H9 (cell line): Measurements from ENCODE around the gene MYOD1. TPM values are rescaled to one million over a fixed set of nuclear protein-coding genes. Genes with fewer than 3 reads are reported as not detected.

Experiments
- DNase-seq: peaks from one replicate; pipeline ENCODE4 v3.0.0-alpha.2; 2017
- H2AFZ ChIP-seq: one replicate; pipeline ENCODE4 v1.6.1; 2013; ENCODE audit warnings: mild to moderate bottlenecking, low read length, control low read depth, moderate library complexity
- H2AK5ac ChIP-seq: 2 replicates; pipeline ENCODE4 v1.6.1; 2013; ENCODE audit warnings: low read length, control low read depth, mixed read lengths; ENCODE audit not compliant: insufficient read length
- H2BK120ac ChIP-seq: one replicate; pipeline ENCODE4 v1.6.1; 2013; ENCODE audit warnings: low read depth, mild to moderate bottlenecking, low read length, control low read depth, inconsistent platforms; ENCODE audit not compliant: poor library complexity, severe bottlenecking
- H2BK12ac ChIP-seq: 2 replicates; pipeline ENCODE4 v1.6.1; 2013; ENCODE audit warnings: low read length, control low read depth, mixed read lengths, low read depth; ENCODE audit not compliant: insufficient read length
- H2BK15ac ChIP-seq: 2 replicates; pipeline ENCODE4 v1.6.1; 2013; ENCODE audit warnings: low read depth, low read length, control low read depth
- H2BK20ac ChIP-seq: one replicate; pipeline ENCODE4 v1.6.1; 2013; ENCODE audit warnings: low read depth, mild to moderate bottlenecking, low read length, control low read depth, inconsistent platforms; ENCODE audit not compliant: poor library complexity, severe bottlenecking
- H2BK5ac ChIP-seq: 2 replicates; pipeline ENCODE4 v1.6.1; 2013; ENCODE audit warnings: low read length, control low read depth, mixed read lengths; ENCODE audit not compliant: insufficient read length
- H3K14ac ChIP-seq: 2 replicates; pipeline ENCODE4 v1.6.1; 2013; ENCODE audit warnings: low read length, control low read depth; ENCODE audit not compliant: insufficient read depth
- H3K18ac ChIP-seq: 2 replicates; pipeline ENCODE4 v1.6.1; 2013; ENCODE audit warnings: low read depth, mild to moderate bottlenecking, mixed read lengths, low read length, control low read depth; ENCODE audit not compliant: insufficient read length
- H3K23ac ChIP-seq: 2 replicates; pipeline ENCODE4 v1.6.1; 2013; ENCODE audit warnings: low read length, control low read depth, mixed read lengths, low read depth; ENCODE audit not compliant: insufficient read length
- H3K23me2 ChIP-seq: 2 replicates; pipeline ENCODE4 v1.6.1; 2013; ENCODE audit warnings: low read depth, mild to moderate bottlenecking, mixed read lengths, low read length, control low read depth; ENCODE audit not compliant: insufficient read length, poor library complexity, severe bottlenecking
- H3K27ac ChIP-seq: 2 replicates; pipeline ENCODE4 v1.5.1; 2013; ENCODE audit warnings: low read length, control low read depth, mixed read lengths, low read depth; ENCODE audit not compliant: insufficient read length
- H3K27me3 ChIP-seq: 2 replicates; pipeline ENCODE4 v1.6.1; 2013; ENCODE audit warnings: low read length, control low read depth, inconsistent platforms; ENCODE audit not compliant: insufficient read depth
- H3K4ac ChIP-seq: 2 replicates; pipeline ENCODE4 v1.6.1; 2013; ENCODE audit warnings: low read depth, mild to moderate bottlenecking, control low read depth, inconsistent platforms, low read length, moderate library complexity
- H3K4me1 ChIP-seq: 2 replicates; pipeline ENCODE4 v1.6.1; 2013; ENCODE audit warnings: low read length, control low read depth, inconsistent platforms; ENCODE audit not compliant: insufficient read depth
- H3K4me2 ChIP-seq: 2 replicates; pipeline ENCODE4 v1.6.1; 2013; ENCODE audit warnings: low read length, control low read depth, mixed read lengths; ENCODE audit not compliant: insufficient read length, insufficient read depth
- H3K56ac ChIP-seq: 2 replicates; pipeline ENCODE4 v1.6.1; 2013; ENCODE audit warnings: low read depth, mild to moderate bottlenecking, mixed read lengths, low read length, control low read depth; ENCODE audit not compliant: insufficient read length
- H3K79me1 ChIP-seq: 2 replicates; pipeline ENCODE4 v1.6.1; 2013; ENCODE audit warnings: low read depth, mild to moderate bottlenecking, moderate library complexity, low read length, control low read depth, inconsistent platforms; ENCODE audit not compliant: insufficient read depth, poor library complexity, severe bottlenecking
- H3K79me2 ChIP-seq: 2 replicates; pipeline ENCODE4 v1.6.1; 2013; ENCODE audit warnings: low read length, control low read depth, inconsistent platforms; ENCODE audit not compliant: insufficient read depth
- H3K9ac ChIP-seq: 2 replicates; pipeline ENCODE4 v1.6.1; 2013; ENCODE audit warnings: low read length, control low read depth, mixed read lengths; ENCODE audit not compliant: insufficient read length; ENCODE audit errors: extremely low read depth
- H3K9me3 ChIP-seq: one replicate; pipeline ENCODE4 v1.6.1; 2013; ENCODE audit warnings: low read depth, low read length, inconsistent platforms; ENCODE audit not compliant: control insufficient read depth
- H3T11ph ChIP-seq: one replicate; pipeline ENCODE4 v1.6.1; 2013; ENCODE audit warnings: mild to moderate bottlenecking, low read length, control low read depth, inconsistent platforms
- H4K20me1 ChIP-seq: one replicate; pipeline ENCODE4 v1.6.1; 2013; ENCODE audit not compliant: control insufficient read depth, insufficient read length, insufficient read depth
- H4K5ac ChIP-seq: 2 replicates; pipeline ENCODE4 v1.6.1; 2013; ENCODE audit warnings: low read depth, mild to moderate bottlenecking, mixed read lengths, low read length, control low read depth; ENCODE audit not compliant: insufficient read length
- H4K8ac ChIP-seq: replicated peaks from 2 replicates; pipeline ENCODE4 v1.6.1; 2013; ENCODE audit warnings: low read length, control low read depth, mixed read lengths, low read depth; ENCODE audit not compliant: insufficient read length
- H4K91ac ChIP-seq: 2 replicates; pipeline ENCODE4 v1.6.1; 2013; ENCODE audit warnings: low read depth, mild to moderate bottlenecking, moderate library complexity, mixed read lengths, low read length, control low read depth; ENCODE audit not compliant: insufficient read length
- H3K27ac Mint-ChIP-seq, 3 experiments: 2 replicates in 2 of 3; 3 replicates in 1 of 3; pipeline ENCODE4 v1.8.0; 2020 to 2021; ENCODE audit warnings: mixed read lengths in 3 of 3, mild to moderate bottlenecking in 1 of 3, moderate library complexity in 1 of 3
- H3K27me3 Mint-ChIP-seq: 2 replicates; pipeline ENCODE4 v1.8.0; 2021; ENCODE audit warnings: low read depth, mild to moderate bottlenecking, moderate library complexity, mixed read lengths
- H3K36me3 Mint-ChIP-seq, 3 experiments: 2 replicates in 2 of 3; 3 replicates in 1 of 3; pipeline ENCODE4 v1.8.0; 2020 to 2021; ENCODE audit warnings: low read depth in 3 of 3, mixed read lengths in 3 of 3; ENCODE audit not compliant: insufficient read depth in 1 of 3
- H3K4me1 Mint-ChIP-seq, 2 experiments: 2 replicates each; pipeline ENCODE4 v1.8.0; 2020; ENCODE audit warnings: mixed read lengths in 2 of 2
- H3K4me3 Mint-ChIP-seq, 2 experiments: 2 replicates in 1 of 2; 3 replicates in 1 of 2; pipeline ENCODE4 v1.8.0; 2020 to 2021; ENCODE audit warnings: mild to moderate bottlenecking in 2 of 2, mixed read lengths in 2 of 2, moderate library complexity in 1 of 2
- H3K9me3 Mint-ChIP-seq, 2 experiments: 2 replicates in 1 of 2; 3 replicates in 1 of 2; pipeline ENCODE4 v1.8.0; 2020; ENCODE audit warnings: mild to moderate bottlenecking in 2 of 2, mixed read lengths in 2 of 2, moderate library complexity in 1 of 2
- WGBS: extraction: QIAGEN DNeasy Blood & Tissue Kit; methylation state at CpG from one replicate; pipeline ENCODE4 v1.1.7; 2013; ENCODE audit warnings: missing lambda C conversion rate, low lambda C conversion rate, mixed read lengths; ENCODE audit not compliant: insufficient read length; ENCODE audit errors: extremely low coverage; 5-methylcytosine and 5-hydroxymethylcytosine counted together
- total RNA-seq: library from RNA; stranded (reverse); gene quantifications from 2 replicates; pipeline ENCODE4 v1.2.1, GENCODE V29; 2021
- TF ChIP-seq, protein P1 (sequence below): fragments of 200-600 bp; sonication (generic); conservative IDR thresholded peaks from 3 replicates; pipeline ENCODE4 v1.8.0; 2021; ENCODE audit warnings: antibody characterized with exemption, mild to moderate bottlenecking

MYOD1 gene
- total RNA-seq, 1 experiment from 2014 or later: not detected

- H3K4me3 Mint-ChIP-seq: peak overlapping the region in 1 of 2 experiments; percentile 57; a peak in 3 of 5 replicates
These were observed 17.8 kb downstream of the MYOD1 start for GRCh38 chr11:17736930-17737817.

More at GRCh38 chr11:17736930-17737817, 17.8 kb downstream of the MYOD1 start:
- H3K4me2 ChIP-seq: no peak overlapping the region
- no peak for DNase-seq
- no peak overlapping the region for H3K27ac Mint-ChIP-seq
- no peaks in the 10 kb centered on the region for H3K4me1 ChIP-seq
- H3K9me3 Mint-ChIP-seq: peaks cover 2 to 7% of the 10 kb centered on the region in 2 experiments; a peak in 4 of 5 replicates
- H2AK5ac ChIP-seq: no peak overlapping the region
- no peak overlapping the region for H4K5ac ChIP-seq
- H3K27me3 Mint-ChIP-seq: peaks cover 35% of the 10 kb centered on the region
- no peak overlapping the region for H3K18ac ChIP-seq
- no peak overlapping the region for H3K4ac ChIP-seq
- H3K9me3 ChIP-seq: no peaks in the 10 kb centered on the region
- no peak overlapping the region for H2BK12ac ChIP-seq
- H3K79me1 ChIP-seq: no peaks in the 10 kb centered on the region
- H4K8ac ChIP-seq: no peak overlapping the region
- H3T11ph ChIP-seq: no peak overlapping the region
- H3K14ac ChIP-seq: no peak overlapping the region
- H3K27me3 ChIP-seq: peaks cover 31% of the 10 kb centered on the region
- H3K23ac ChIP-seq: no peak overlapping the region
- no peaks in the 10 kb centered on the region for H3K79me2 ChIP-seq
- peaks cover 2 to 20% of the 10 kb centered on the region in 2 experiments; a peak in 3 of 4 replicates for H3K4me1 Mint-ChIP-seq
- TF ChIP-seq, protein P1, sequence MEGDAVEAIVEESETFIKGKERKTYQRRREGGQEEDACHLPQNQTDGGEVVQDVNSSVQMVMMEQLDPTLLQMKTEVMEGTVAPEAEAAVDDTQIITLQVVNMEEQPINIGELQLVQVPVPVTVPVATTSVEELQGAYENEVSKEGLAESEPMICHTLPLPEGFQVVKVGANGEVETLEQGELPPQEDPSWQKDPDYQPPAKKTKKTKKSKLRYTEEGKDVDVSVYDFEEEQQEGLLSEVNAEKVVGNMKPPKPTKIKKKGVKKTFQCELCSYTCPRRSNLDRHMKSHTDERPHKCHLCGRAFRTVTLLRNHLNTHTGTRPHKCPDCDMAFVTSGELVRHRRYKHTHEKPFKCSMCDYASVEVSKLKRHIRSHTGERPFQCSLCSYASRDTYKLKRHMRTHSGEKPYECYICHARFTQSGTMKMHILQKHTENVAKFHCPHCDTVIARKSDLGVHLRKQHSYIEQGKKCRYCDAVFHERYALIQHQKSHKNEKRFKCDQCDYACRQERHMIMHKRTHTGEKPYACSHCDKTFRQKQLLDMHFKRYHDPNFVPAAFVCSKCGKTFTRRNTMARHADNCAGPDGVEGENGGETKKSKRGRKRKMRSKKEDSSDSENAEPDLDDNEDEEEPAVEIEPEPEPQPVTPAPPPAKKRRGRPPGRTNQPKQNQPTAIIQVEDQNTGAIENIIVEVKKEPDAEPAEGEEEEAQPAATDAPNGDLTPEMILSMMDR: no peak
- H2BK5ac ChIP-seq: no peak overlapping the region
- WGBS: no CpG with 5 or more reads among the region's 15 CpGs
- no peak overlapping the region for H3K27ac ChIP-seq
- no peak overlapping the region for H3K56ac ChIP-seq
- no peaks in the 10 kb centered on the region for H4K20me1 ChIP-seq
- H3K9ac ChIP-seq: no peak overlapping the region
- no peak overlapping the region for H2BK20ac ChIP-seq
- H2BK15ac ChIP-seq: no peak overlapping the region
- peaks cover 0 to 2% (median 0%) of the 10 kb centered on the region in 3 experiments; a peak in 1 of 7 replicates for H3K36me3 Mint-ChIP-seq
- H3K23me2 ChIP-seq: peaks cover 5% of the 10 kb centered on the region
- no peak overlapping the region for H4K91ac ChIP-seq
- H2AFZ ChIP-seq: no peak overlapping the region
- no peak overlapping the region for H2BK120ac ChIP-seq
